Gastrocnemius medialis (tissue), 4 donors: Measurements from ENCODE around the gene TRIO. TPM values are rescaled to one million over a fixed set of nuclear protein-coding genes. Genes with fewer than 3 reads are reported as not detected.

Source experiments
- ATAC-seq, 2 donors: fragments of 150-250 bp; one replicate each; pipeline ENCODE4 v1.9.1; 2016
- DNase-seq, 2 donors: peaks; one replicate each; pipeline ENCODE4 v3.0.0-alpha.2; 2019
- H3K27ac ChIP-seq, 4 donors: fragments of 200-600 bp; sonication (generic); 1 replicate in 1 of 4; 2 replicates in 3 of 4; pipeline ENCODE4 v1.5.1; 2016 to 2018; ENCODE audit warnings: mild to moderate bottlenecking in 2 of 4, moderate library complexity in 1 of 4
- H3K27me3 ChIP-seq, 3 donors: fragments of 200-600 bp; sonication (generic) in 2 of 3; 1 replicate in 1 of 3; 2 replicates in 2 of 3; pipeline versions ENCODE4 v1.5.1 to v1.6.0; 2016 to 2019; ENCODE audit warnings: mild to moderate bottlenecking in 1 of 3, moderate library complexity in 1 of 3
- H3K36me3 ChIP-seq, 2 donors: fragments of 200-600 bp; sonication (generic) in 1 of 2; one replicate each; pipeline ENCODE4 v1.5.1; 2017 to 2018
- H3K4me1 ChIP-seq, 2 donors: fragments of 200-600 bp; sonication (generic) in 1 of 2; one replicate each; pipeline ENCODE4 v1.5.1; 2016 to 2017; ENCODE audit warnings: mild to moderate bottlenecking in 2 of 2
- H3K4me3 ChIP-seq, 4 donors: fragments of 200-600 bp; sonication (generic) in 3 of 4; 1 replicate in 1 of 4; 2 replicates in 3 of 4; pipeline ENCODE4 v1.5.1; 2016 to 2019; ENCODE audit warnings: mild to moderate bottlenecking in 2 of 4
- H3K9me3 ChIP-seq, 3 donors: fragments of 200-600 bp; sonication (generic) in 2 of 3; 1 replicate in 1 of 3; 2 replicates in 2 of 3; pipeline ENCODE4 v1.5.1; 2016 to 2019
- CTCF ChIP-seq, 5 experiments: fragments of 450-650 bp in 3 of 5; fragments of 200-600 bp in 2 of 5; sonication (generic) in 2 of 5; IDR thresholded peaks in 4 of 5; conservative IDR thresholded peaks in 1 of 5; 1 replicate in 4 of 5; 2 replicates in 1 of 5; pipeline ENCODE4 v1.5.1; 2016 to 2019; ENCODE audit warnings: antibody characterized with exemption in 5 of 5, mild to moderate bottlenecking in 3 of 5, moderate library complexity in 3 of 5
- POLR2A ChIP-seq, 2 donors: fragments of 450-650 bp; IDR thresholded peaks; one replicate each; pipeline ENCODE4 v1.6.1; 2017; ENCODE audit warnings: antibody characterized with exemption in 2 of 2, mild to moderate bottlenecking in 2 of 2, moderate library complexity in 2 of 2
- in situ Hi-C, 4 donors: fragments of 200-750 bp; cut with MboI; loops; one replicate each; pipeline versions ENCODE4 v1.15.0 to v1.8.0; 2017; ENCODE audit warnings: low sequenced_read_pairs in 4 of 4
- intact Hi-C: fragments of 100-400 bp; cut with DNase I; formaldehyde crosslinking; loops from one replicate; pipeline ENCODE4 v1.15.1; 2023; ENCODE audit warnings: low total_unique reads
- total RNA-seq, 4 donors: library from RNA; depleted of rRNA; stranded (reverse); fragments of >200 nt; gene quantifications; one replicate each; pipeline versions ENCODE4 v1.1.0 to v1.2.3, GENCODE V29; 2016

TRIO gene
- total RNA-seq, 4 donors from 2014 or later, result 31.5 to 57.5 (median 50.4) TPM

- Histone ChIP-seq H3K27ac (no peak overlapping the region), H3K9me3 (no peaks in the 10 kb centered on the region), H3K36me3 (no peaks in the 10 kb centered on the region), H3K4me3 (no peak overlapping the region), H3K27me3 (no peaks in the 10 kb centered on the region), H3K4me1 (peaks cover 54% of the 10 kb centered on the region in 2 donors)
- in situ Hi-C loops, result no loop called here
- ATAC-seq, result no peak
- TF ChIP-seq POLR2A (IDR thresholded peaks at IDR 0.05) (no peak), CTCF (IDR thresholded peaks at IDR 0.05 in 4 of 5, conservative IDR thresholded peaks at IDR 0.05 in 1 of 5) (no peak)
- intact Hi-C loops, result no loop called here
- no peak for DNase-seq
Observed at GRCh38 chr5:14168793-14169262, 25.7 kb downstream of the TRIO start.

- no peak overlapping the region for H3K4me3 ChIP-seq
- H3K9me3 ChIP-seq, result no peaks in the 10 kb centered on the region
- peaks cover 53 to 63% of the 10 kb centered on the region in 2 donors for H3K4me1 ChIP-seq
- in situ Hi-C loops (no loop called here), intact Hi-C loops (no loop called here)
- no peak overlapping the region for H3K27ac ChIP-seq
- DNase-seq (no peak), ATAC-seq (no peak)
- no peak for TF ChIP-seq CTCF (IDR thresholded peaks at IDR 0.05 in 4 of 5, conservative IDR thresholded peaks at IDR 0.05 in 1 of 5)
- TF ChIP-seq POLR2A (IDR thresholded peaks at IDR 0.05), result no peak
- no peaks in the 10 kb centered on the region for H3K27me3 ChIP-seq
- no peaks in the 10 kb centered on the region for H3K36me3 ChIP-seq
Observed at GRCh38 chr5:14171046-14171445, 27.9 kb downstream of the TRIO start.

- H3K4me3 ChIP-seq, result no peak overlapping the region
- intact Hi-C loops (no loop called here), in situ Hi-C loops (no loop called here)
- no peak for ATAC-seq
- TF ChIP-seq CTCF (IDR thresholded peaks at IDR 0.05 in 4 of 5, conservative IDR thresholded peaks at IDR 0.05 in 1 of 5) (no peak), POLR2A (IDR thresholded peaks at IDR 0.05) (no peak)
- no peak for DNase-seq
- no peak overlapping the region for H3K27ac ChIP-seq
- H3K4me1 ChIP-seq, result peaks cover 53 to 63% of the 10 kb centered on the region in 2 donors
- no peaks in the 10 kb centered on the region for H3K27me3 ChIP-seq
- H3K36me3 ChIP-seq, result no peaks in the 10 kb centered on the region
- no peaks in the 10 kb centered on the region for H3K9me3 ChIP-seq
Observed at GRCh38 chr5:14171621-14172020, 28.5 kb downstream of the TRIO start.

GRCh38 chr5:14172149-14172795, 29.1 kb downstream of the TRIO start:
- no peaks in the 10 kb centered on the region for H3K9me3 ChIP-seq
- ATAC-seq, result no peak
- DNase-seq, result no peak
- in situ Hi-C loops (no loop called here), intact Hi-C loops (no loop called here)
- H3K36me3 ChIP-seq, result no peaks in the 10 kb centered on the region
- TF ChIP-seq CTCF (IDR thresholded peaks at IDR 0.05 in 4 of 5, conservative IDR thresholded peaks at IDR 0.05 in 1 of 5), result no peak
- no peak for TF ChIP-seq POLR2A (IDR thresholded peaks at IDR 0.05)
- no peak overlapping the region for H3K27ac ChIP-seq
- H3K4me3 ChIP-seq, result no peak overlapping the region
- no peaks in the 10 kb centered on the region for H3K27me3 ChIP-seq
- H3K4me1 ChIP-seq, result peaks cover 49 to 57% of the 10 kb centered on the region in 2 donors
